GM10248 (cell line): ENCODE results near the gene C5orf63.

Experiments
- CTCF ChIA-PET: fragments of 300-600 bp; sonication (Branson Sonifier 250); formaldehyde crosslinking; extraction: SDS; loops from one replicate; lab custom pipeline; 2021; ENCODE audit warnings: antibody characterized with exemption; lab: Yijun Ruan, JAX
- POLR2A ChIA-PET: fragments of 350-650 bp; sonication (Branson Sonifier 250); formaldehyde crosslinking; extraction: SDS; loops from one replicate; lab custom pipeline; 2020; ENCODE audit warnings: antibody characterized with exemption; lab: Yijun Ruan, JAX
- DNase-seq: peaks from one replicate; pipeline ENCODE4 v3.0.0; 2012; ENCODE audit errors: extremely low spot score
- TF ChIP-seq, protein P1 (sequence below): IDR thresholded peaks from 2 replicates; pipeline ENCODE4 v1.5.1; 2012; ENCODE audit warnings: mild to moderate bottlenecking, low read depth; ENCODE audit errors: extremely low read depth, missing control alignments, control extremely low read depth

C5orf63 gene

DNA sequence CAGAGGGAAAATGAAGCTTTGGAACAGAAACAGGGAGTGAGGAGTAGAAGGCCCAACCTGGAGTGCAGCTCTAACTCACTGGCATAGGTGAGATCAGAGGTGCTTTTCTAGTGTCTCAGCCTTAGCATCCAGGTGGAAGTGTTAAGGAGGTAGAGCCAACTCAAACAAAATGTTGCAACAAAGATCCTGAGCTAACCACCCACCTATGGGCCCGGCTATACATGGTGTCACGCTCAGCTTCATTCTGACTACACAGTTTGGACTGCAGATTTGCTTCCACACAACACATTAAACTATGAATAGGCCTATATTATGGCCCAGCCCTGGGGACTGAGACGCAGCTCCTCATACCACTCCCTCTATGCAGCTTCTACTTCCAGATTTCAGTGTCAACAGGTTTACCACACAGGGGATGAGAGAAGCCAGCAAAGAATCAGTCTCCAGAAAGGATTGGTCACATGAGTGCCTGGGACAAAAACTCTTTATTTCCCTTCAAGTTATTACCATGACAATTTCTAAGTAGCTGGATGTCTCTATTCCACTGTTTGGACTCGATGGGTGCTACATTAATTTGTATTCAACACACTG, 9.0 kb downstream of the C5orf63 start:
- TF ChIP-seq, protein P1, sequence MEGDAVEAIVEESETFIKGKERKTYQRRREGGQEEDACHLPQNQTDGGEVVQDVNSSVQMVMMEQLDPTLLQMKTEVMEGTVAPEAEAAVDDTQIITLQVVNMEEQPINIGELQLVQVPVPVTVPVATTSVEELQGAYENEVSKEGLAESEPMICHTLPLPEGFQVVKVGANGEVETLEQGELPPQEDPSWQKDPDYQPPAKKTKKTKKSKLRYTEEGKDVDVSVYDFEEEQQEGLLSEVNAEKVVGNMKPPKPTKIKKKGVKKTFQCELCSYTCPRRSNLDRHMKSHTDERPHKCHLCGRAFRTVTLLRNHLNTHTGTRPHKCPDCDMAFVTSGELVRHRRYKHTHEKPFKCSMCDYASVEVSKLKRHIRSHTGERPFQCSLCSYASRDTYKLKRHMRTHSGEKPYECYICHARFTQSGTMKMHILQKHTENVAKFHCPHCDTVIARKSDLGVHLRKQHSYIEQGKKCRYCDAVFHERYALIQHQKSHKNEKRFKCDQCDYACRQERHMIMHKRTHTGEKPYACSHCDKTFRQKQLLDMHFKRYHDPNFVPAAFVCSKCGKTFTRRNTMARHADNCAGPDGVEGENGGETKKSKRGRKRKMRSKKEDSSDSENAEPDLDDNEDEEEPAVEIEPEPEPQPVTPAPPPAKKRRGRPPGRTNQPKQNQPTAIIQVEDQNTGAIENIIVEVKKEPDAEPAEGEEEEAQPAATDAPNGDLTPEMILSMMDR, result no peak
- CTCF ChIA-PET, result interaction anchor here (1.1 to 2.3 kb wide), 5 partner anchors 9 to 26 kb away, joined by 3 to 8 read pairs (median 4); partner anchors contain the start of gene C5orf63
- DNase-seq, result no peak
- POLR2A ChIA-PET, result interaction anchor here (0.6 kb wide), 1 partner anchor 441 kb away, joined by 5 read pairs; no protein-coding TSS in a partner anchor

DNA sequence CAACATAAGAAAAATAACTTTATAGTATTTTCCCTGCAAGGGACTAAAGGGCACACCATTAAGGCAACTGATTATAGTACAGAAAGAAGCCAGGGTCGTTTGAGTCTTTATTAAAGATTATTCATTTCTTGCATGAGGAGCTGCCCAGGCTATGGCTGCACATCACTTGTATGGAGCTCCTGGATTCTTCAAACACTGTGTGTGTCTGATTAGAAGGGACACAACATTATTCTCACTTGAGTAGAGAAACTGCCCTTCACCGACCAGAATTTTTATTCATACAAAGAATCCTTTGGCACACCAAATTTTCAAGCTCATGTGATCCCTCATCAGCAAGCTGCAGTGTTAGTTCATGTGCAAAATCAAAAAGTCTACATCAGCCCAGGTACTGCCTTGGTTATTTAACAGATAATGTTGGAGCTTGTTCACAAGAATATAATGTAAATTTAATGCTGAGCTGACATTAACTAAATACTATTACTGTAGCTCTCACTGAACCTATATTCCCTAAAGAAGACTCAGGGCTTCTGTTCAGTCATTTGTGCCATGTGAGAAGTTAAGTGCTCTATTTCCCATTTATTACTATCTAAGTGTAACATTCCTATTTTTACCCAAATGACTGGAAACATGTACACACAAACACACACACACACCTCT, 9.9 kb downstream of the C5orf63 start:
- ChIA-PET CTCF (interaction anchor here (0.7 to 2.3 kb wide), 6 partner anchors 9 to 25 kb away, joined by 3 to 8 read pairs (median 4); partner anchors contain the start of gene C5orf63), POLR2A (no interaction called here)
- TF ChIP-seq, protein P1, result no peak

DNA sequence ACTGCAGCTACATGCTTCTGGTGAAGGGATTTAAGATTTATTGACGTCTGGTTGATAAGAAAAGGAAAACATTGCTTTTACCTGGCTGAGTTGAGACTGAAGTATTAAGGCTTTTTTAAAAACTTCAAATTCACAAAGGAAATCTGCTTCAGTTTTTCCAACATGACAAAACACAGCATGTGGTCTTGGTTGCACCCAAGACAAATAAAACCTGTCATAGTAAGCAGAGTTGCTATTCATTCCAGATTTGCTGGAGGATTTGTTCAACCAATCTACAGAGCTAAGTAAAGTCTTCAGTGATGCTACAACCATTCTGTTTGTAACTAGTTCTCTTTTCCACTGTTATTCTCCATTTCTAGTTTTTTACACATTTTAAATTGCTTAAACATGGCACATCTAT, 11.3 kb downstream of the C5orf63 start:
- DNase-seq, result no peak
- TF ChIP-seq, protein P1, result no peak
- ChIA-PET CTCF (interaction anchor here (5.1 kb wide), 1 partner anchor 12 kb away, joined by 22 read pairs; the partner anchor contains the start of gene C5orf63), POLR2A (no interaction called here)

More for the DNA sequence above, 9.9 kb downstream of the C5orf63 start:
- DNase-seq, result no peak

DNA sequence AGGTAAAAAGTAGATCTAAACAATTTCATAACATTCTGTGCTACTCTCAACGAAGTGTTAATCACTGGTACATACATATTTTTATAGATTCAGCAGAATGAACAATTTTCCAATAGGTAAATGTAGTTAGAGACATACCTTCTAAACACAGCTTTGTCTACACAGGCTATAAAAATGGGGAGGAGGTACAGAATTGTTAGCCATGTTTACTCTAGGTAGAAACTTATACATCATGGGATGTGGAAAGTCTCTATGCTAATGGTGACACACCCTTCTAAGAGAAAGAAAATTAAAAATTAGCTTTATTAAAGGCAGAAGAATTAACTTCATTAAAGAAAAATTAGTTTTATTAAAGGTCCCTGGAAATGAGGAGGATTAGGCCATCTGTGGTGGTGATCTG, 11.8 kb downstream of the C5orf63 start:
- POLR2A ChIA-PET, result no interaction called here
- TF ChIP-seq, protein P1, result no peak
- DNase-seq, result no peak
- CTCF ChIA-PET, result interaction anchor here (0.6 to 5.1 kb wide), 2 partner anchors 10 to 12 kb away, joined by 3 to 22 read pairs; partner anchors contain the start of gene C5orf63

DNA sequence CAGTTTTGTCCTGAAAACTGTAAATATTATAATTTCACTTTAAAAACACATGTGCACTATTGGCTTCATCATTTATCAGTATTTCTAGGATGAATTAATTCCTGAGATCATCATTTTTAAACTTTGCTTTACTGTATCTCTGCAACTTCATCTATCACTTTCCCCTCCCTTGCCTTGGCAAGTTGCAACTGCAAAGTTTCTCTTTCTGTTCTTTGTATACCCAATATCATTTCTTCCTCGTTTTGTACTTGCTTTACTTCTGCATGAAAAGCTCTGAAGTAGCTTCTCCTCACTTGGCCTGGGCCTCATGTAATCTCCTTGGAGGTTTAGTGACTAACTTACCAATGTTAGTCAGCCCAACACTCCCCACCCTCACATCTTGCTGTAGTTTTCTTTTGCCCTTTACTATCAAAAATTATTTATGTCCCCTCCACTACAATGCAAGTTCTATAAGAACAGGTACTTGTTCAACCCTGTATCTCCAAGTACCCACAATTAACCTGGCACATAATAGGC, 12.8 kb downstream of the C5orf63 start:
- CTCF ChIA-PET, result interaction anchor here (5.1 kb wide), 1 partner anchor 13 kb away, joined by 22 read pairs; the partner anchor contains the start of gene C5orf63
- POLR2A ChIA-PET, result no interaction called here
- TF ChIP-seq, protein P1, result no peak
- no peak for DNase-seq

DNA sequence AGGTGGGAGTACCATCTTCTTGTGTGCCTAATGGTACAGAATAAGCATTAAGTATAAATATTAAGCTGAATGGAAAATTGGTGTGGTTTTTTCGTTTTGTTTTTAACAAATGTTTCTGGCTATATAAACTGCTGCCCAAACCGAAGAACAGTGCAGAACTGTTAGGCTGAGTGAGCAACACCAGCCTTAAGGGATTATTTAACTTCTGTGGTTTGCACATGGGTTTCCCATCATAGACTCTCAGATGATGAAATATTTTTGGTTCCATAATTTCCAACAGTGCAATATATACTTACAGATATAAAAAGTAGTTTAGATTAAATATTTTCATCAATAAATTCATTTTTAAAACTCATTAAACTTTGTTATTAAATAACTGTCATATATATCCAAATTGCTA, 16.4 kb downstream of the C5orf63 start:
- POLR2A ChIA-PET, result no interaction called here
- TF ChIP-seq, protein P1, result no peak
- no peak for DNase-seq
- CTCF ChIA-PET, result interaction anchor here (2.5 to 5.1 kb wide), 3 partner anchors 10 to 17 kb away, joined by 6 to 22 read pairs (median 9); partner anchors contain the start of gene C5orf63
